Retinal pigment epithelial cell (primary cell): Measurements from ENCODE around the gene SPAG16.

Experiments used
- DNase-seq: peaks from one replicate; pipeline ENCODE4 v3.0.0-alpha.2; 2010; ENCODE audit warnings: low read depth
- H3K4me3 ChIP-seq: 2 replicates; pipeline ENCODE4 v1.5.1; 2011; ENCODE audit warnings: mild to moderate bottlenecking, low read length, control low read depth, moderate library complexity
- TF ChIP-seq, protein P1 (sequence below): conservative IDR thresholded peaks from 2 replicates; pipeline ENCODE4 v1.5.1; 2011; ENCODE audit warnings: low read depth, low read length, control low read depth, inconsistent platforms

SPAG16 gene

GRCh38 chr2:213834331-213834730 lies 550.1 kb downstream of the SPAG16 start:
- TF ChIP-seq, protein P1, sequence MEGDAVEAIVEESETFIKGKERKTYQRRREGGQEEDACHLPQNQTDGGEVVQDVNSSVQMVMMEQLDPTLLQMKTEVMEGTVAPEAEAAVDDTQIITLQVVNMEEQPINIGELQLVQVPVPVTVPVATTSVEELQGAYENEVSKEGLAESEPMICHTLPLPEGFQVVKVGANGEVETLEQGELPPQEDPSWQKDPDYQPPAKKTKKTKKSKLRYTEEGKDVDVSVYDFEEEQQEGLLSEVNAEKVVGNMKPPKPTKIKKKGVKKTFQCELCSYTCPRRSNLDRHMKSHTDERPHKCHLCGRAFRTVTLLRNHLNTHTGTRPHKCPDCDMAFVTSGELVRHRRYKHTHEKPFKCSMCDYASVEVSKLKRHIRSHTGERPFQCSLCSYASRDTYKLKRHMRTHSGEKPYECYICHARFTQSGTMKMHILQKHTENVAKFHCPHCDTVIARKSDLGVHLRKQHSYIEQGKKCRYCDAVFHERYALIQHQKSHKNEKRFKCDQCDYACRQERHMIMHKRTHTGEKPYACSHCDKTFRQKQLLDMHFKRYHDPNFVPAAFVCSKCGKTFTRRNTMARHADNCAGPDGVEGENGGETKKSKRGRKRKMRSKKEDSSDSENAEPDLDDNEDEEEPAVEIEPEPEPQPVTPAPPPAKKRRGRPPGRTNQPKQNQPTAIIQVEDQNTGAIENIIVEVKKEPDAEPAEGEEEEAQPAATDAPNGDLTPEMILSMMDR = no peak
- H3K4me3 ChIP-seq = no peak overlapping the region
- DNase-seq = no peak

DNA sequence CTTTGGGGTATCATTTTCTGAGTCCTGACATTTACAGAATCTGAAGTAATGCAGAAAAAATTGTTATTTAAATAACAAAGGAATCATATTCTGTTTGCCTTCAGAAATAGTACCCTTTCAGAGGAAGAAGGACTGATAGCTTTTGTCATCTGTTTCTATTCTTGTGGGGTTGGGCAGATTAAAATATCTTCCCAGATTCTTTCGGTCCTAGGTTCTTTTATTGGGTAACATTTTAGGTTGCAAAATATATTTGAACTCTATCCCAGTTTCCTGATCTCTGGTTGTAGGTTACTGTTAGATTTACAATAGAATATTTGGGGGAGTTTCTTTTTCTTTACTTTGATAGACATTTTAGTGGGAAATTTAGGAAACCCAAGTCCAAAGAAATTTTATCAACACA lies 550.5 kb downstream of the SPAG16 start:
- DNase-seq = no peak
- TF ChIP-seq, protein P1 = no peak
- H3K4me3 ChIP-seq = no peak overlapping the region

DNA sequence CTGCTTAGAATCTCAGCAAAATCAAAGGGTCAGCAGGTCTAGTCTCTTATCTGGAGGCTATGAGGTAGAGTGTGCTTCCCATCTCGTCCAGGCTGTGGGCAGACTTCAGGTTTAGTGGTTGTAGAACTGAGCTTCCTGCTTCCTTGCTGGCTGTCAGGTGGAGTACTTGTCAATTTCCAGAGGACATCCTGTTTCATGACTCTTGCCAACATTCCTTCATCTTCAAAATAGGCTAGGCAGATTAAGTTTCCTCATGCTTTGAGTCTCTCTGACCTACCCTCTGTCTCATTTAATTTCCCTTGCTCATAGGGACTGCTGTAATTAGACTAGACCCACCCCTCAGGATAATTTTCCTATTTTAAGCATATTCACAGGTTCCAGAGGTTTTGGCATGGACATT lies 562.6 kb downstream of the SPAG16 start:
- no peak for DNase-seq
- no peak overlapping the region for H3K4me3 ChIP-seq
- TF ChIP-seq, protein P1 = no peak

- H3K4me3 ChIP-seq = no peak overlapping the region
- no peak for DNase-seq
- TF ChIP-seq, protein P1 = no peak
Measured at GRCh38 chr2:213847316-213847715, 563.1 kb downstream of the SPAG16 start.

DNA sequence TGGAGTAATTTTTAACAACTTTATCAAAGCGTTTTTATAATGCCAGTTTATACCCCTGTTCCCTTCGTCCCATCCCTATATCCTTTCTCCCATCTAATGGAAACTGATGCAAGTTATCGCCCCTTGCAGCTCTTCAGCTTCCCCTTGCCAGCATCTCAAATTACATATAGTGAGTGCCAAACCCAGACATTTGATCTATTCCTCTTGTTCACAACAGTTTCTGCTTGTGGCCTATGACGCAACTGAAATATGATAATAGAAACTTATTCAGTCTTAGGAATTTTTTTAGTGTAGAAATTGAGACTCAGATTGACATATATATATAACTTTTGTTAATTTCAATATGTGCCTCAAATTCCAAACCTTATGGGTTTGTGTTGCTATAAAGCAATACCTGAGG lies 564.4 kb downstream of the SPAG16 start:
- DNase-seq = no peak
- TF ChIP-seq, protein P1 = no peak
- H3K4me3 ChIP-seq = no peak overlapping the region

DNA sequence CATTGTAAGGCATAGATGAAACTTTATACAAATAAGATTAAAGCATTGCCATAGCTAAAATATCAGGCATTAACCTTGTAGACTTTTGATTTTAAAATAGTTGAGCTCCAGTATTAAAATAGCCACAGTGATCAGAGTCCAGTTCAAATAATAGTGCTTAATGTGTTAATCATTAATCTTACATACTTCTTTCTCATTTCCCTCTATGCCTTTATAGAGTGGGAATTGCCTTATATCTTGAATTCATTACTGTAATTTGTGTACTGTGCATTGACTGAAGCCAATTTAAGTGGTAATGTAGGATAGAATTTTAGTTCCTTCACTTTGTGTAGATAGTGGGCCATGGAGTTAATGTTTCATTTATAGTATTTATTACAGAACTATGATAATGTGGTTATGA lies 577.4 kb downstream of the SPAG16 start:
- TF ChIP-seq, protein P1 = no peak
- no peak overlapping the region for H3K4me3 ChIP-seq
- DNase-seq = no peak

- TF ChIP-seq, protein P1 = no peak
- H3K4me3 ChIP-seq = no peak overlapping the region
- DNase-seq = no peak
Measured at GRCh38 chr2:213862407-213863076, 578.3 kb downstream of the SPAG16 start.
